Esophagus squamous epithelium (tissue), 4 donors: ENCODE data around the gene SPRR2F.

ENCODE experiments used
- CTCF ChIP-seq, 6 experiments: fragments of 450-650 bp in 4 of 6; fragments of 200-600 bp in 2 of 6; sonication (generic) in 2 of 6; IDR thresholded peaks; one replicate each; pipeline ENCODE4 v1.5.1; 2016 to 2019; ENCODE audit warnings: antibody characterized with exemption in 6 of 6, mild to moderate bottlenecking in 4 of 6, moderate library complexity in 4 of 6
- POLR2A ChIP-seq, 4 donors: fragments of 450-650 bp; IDR thresholded peaks; one replicate each; pipeline ENCODE4 v1.6.1; 2017; ENCODE audit warnings: antibody characterized with exemption in 4 of 4, mild to moderate bottlenecking in 4 of 4, moderate library complexity in 3 of 4

GRCh38 chr1:153133743-153134142 is 20.4 kb upstream of the SPRR2F start:
- TF ChIP-seq POLR2A (IDR thresholded peaks at IDR 0.05) (no peak), CTCF (IDR thresholded peaks at IDR 0.05) (no peak)
